Memory B cell (primary cell): ENCODE results near the gene ZSCAN2.
"Not testable (repeated sequence)": the region's sequence is repeated elsewhere in the genome, so short reads cannot be mapped to it uniquely, and the experiment has no call there.

ENCODE experiments used
- ATAC-seq: fragments of 150-1000 bp; cut with Tn5 transposase; 2 replicates; pipeline ENCODE4 v1.10.0; 2021; ENCODE audit warnings: low read depth, mild to moderate bottlenecking, moderate library complexity
- DNase-seq, 2 donors: peaks; one replicate each; pipeline ENCODE4 v3.0.0; 2022; ENCODE audit warnings: low spot score in 2 of 2
- H3K27ac Mint-ChIP-seq: one replicate; pipeline ENCODE4 v1.8.0; 2022; ENCODE audit warnings: mild to moderate bottlenecking, moderate library complexity, mixed read lengths
- H3K27me3 Mint-ChIP-seq: one replicate; pipeline ENCODE4 v1.8.0; 2022; ENCODE audit warnings: mixed read lengths
- H3K36me3 Mint-ChIP-seq: one replicate; pipeline ENCODE4 v1.8.0; 2022; ENCODE audit warnings: mild to moderate bottlenecking, mixed read lengths
- H3K4me1 Mint-ChIP-seq: one replicate; pipeline ENCODE4 v1.8.0; 2022; ENCODE audit warnings: mixed read lengths
- H3K4me3 Mint-ChIP-seq: one replicate; pipeline ENCODE4 v1.8.0; 2022; ENCODE audit warnings: mild to moderate bottlenecking, moderate library complexity, mixed read lengths
- H3K9me3 Mint-ChIP-seq: one replicate; pipeline ENCODE4 v1.8.0; 2022; ENCODE audit warnings: mixed read lengths

Gene ZSCAN2

DNA sequence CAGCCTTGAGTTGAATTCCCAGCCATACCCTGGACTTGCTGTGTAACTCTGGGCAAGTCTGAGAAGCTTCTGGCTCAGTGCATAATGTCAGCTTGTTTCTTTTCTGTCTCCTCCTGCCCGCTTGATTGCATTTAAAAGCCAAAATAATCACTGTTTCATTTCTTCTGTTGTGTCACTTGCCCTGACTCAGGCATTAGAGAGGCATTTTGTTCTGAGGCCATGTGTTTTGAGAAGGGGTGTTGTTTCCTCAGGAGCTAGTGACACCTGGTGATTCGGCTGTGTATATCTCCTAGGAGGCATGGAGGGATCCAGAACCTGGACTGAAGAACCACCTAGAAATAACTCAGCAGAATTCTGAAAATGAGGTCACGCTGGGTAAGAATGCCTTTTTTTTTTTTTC, 37.3 kb downstream of the ZSCAN2 start:
- H3K4me1 Mint-ChIP-seq: peaks cover 18% of the 10 kb centered on the region
- DNase-seq (no peak), ATAC-seq (no peak)
- H3K27me3 Mint-ChIP-seq: no peaks in the 10 kb centered on the region
- H3K9me3 Mint-ChIP-seq: no peaks in the 10 kb centered on the region
- H3K27ac Mint-ChIP-seq: peak overlapping the region; percentile 35
- peaks cover 18% of the 10 kb centered on the region for H3K36me3 Mint-ChIP-seq
- no peak overlapping the region for H3K4me3 Mint-ChIP-seq

DNA sequence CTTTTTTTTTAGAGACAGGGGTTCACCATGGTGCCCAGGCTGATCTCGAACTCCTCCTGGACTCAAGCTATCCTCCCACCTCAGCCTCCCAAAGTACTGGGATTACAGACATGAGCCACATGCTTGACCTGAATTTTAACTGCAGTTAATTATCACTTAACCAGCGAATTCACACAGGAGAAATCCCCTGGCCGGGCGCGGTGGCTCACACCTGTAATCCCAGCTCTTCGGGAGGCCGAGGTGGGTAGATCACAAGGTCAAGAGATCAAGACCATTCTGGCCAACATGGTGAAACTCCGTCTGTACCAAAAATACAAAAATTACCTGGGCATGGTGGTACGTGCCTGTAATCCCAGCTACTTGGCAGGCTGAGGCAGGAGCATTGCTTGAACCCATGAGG, 41.1 kb downstream of the ZSCAN2 start:
- H3K9me3 Mint-ChIP-seq, H3K27ac Mint-ChIP-seq, H3K27me3 Mint-ChIP-seq, H3K4me3 Mint-ChIP-seq, H3K4me1 Mint-ChIP-seq, DNase-seq, ATAC-seq: not testable (repeated sequence)
- peaks cover 32% of the 10 kb centered on the region for H3K36me3 Mint-ChIP-seq

DNA sequence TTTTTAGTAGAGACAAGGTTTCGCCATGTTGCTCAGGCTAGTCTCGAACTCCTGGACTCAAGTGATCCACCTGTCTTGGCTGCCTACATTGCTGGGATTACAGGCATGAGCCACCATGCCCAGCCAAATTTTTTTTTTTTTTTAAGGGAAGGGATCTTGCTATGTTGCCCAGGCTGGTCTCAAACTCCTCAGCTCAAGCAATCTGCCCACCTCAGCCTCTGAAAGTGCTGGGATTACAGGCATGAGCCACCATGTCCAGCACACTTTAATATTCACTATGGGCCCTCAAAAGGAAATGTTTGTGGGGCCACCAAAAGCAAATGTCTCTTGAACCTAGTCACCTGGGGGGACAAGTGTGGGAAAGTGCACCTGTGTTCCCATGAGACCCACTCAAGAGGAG, 41.8 kb downstream of the ZSCAN2 start:
- H3K27ac Mint-ChIP-seq, DNase-seq, H3K4me3 Mint-ChIP-seq, ATAC-seq, H3K27me3 Mint-ChIP-seq, H3K4me1 Mint-ChIP-seq, H3K9me3 Mint-ChIP-seq: not testable (repeated sequence)
- peaks cover 31% of the 10 kb centered on the region for H3K36me3 Mint-ChIP-seq

DNA sequence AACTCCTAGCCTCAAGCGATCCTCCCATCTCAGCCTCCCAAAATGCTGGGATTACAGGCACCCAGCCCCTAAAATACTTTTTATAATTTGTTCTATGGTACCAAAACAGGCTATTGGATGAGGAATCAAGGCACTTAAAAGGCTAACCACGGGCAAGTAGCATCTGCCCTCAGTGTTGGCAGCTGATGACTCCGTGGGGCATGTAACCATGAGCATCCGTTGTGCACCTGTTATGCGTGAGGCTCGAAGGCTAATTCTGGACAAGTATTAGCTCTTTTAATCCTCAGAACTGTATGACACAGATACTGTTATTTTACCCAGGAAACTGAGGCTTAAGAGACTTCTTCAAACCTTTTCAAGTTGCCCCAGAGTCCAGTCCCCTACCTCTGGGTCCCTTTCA, 43.0 kb downstream of the ZSCAN2 start:
- no peak for DNase-seq
- no peak overlapping the region for H3K4me3 Mint-ChIP-seq
- no peak for ATAC-seq
- no peaks in the 10 kb centered on the region for H3K9me3 Mint-ChIP-seq
- H3K4me1 Mint-ChIP-seq: peaks cover 10% of the 10 kb centered on the region
- peaks cover 36% of the 10 kb centered on the region for H3K36me3 Mint-ChIP-seq
- no peaks in the 10 kb centered on the region for H3K27me3 Mint-ChIP-seq
- no peak overlapping the region for H3K27ac Mint-ChIP-seq

DNA sequence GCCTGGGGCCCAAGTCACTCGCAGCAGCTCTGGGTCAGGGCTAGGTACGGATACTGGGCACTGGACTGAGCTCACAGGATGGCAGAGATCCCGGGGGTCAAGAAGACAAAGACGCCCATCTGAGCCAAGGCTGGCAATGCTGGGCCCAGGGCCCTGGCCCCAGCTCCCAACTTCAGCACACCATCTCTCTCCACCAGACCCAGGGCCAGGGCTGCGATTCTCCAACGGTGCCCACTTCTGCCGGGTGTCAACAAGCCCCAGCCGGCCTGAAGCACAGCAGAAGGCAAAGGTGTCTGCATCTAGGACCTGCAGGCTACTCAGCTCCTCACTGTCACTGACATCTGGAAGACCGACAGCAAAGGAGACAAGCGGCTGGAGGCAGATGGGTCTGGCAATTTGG, 44.7 kb downstream of the ZSCAN2 start:
- Mint-ChIP-seq H3K9me3 (no peaks in the 10 kb centered on the region), H3K4me1 (peaks cover 12% of the 10 kb centered on the region), H3K27me3 (no peaks in the 10 kb centered on the region), H3K27ac (no peak overlapping the region), H3K4me3 (no peak overlapping the region), H3K36me3 (peaks cover 33% of the 10 kb centered on the region)
- DNase-seq: no peak
- no peak for ATAC-seq

DNA sequence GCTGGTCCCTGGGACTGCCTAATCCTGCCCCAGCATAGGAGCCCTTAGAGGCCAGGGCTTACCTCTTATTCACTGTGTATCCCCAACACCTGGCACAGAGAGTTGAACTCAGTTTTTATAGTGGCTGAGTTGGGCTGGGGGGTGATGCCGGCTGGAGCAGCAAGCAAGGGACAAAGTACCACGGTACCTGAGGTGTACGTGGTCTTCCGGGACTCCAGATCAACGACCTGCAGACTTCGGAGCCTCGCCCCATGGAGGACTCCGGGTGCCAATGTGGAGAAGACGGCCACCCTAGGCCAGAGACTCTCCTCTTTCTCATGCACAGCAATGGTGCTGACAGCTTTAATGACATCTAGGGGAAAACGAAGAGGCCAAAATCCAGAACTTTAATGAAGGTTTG, 45.2 kb downstream of the ZSCAN2 start:
- Mint-ChIP-seq H3K9me3 (no peaks in the 10 kb centered on the region), H3K36me3 (peaks cover 31% of the 10 kb centered on the region), H3K4me1 (peaks cover 12% of the 10 kb centered on the region), H3K27me3 (no peaks in the 10 kb centered on the region), H3K4me3 (no peak overlapping the region), H3K27ac (peak overlapping the region; percentile 35)
- ATAC-seq (no peak), DNase-seq (no peak)

DNA sequence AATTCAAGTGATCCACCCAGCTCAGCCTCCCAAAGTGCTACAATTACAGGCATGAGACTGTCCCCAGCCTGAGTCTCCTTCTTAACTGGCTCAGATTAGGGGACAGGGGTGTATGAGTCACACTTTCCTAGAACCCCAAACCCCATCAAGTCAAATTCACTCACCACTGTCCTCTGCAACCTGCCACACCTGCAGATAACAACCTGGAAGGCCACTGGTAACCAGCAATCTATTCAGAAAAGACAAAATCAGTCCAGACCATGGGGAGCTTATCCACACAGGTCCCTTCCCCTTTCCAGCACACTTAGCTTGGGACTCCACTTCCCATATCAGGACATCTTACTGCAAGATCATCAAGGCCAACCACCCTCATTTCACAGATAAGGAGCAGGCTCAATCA, 46.9 kb downstream of the ZSCAN2 start:
- Mint-ChIP-seq H3K4me1 (peaks cover 21% of the 10 kb centered on the region), H3K27me3 (no peaks in the 10 kb centered on the region), H3K9me3 (no peaks in the 10 kb centered on the region), H3K27ac (peak overlapping the region; percentile 67), H3K36me3 (peaks cover 38% of the 10 kb centered on the region), H3K4me3 (no peak overlapping the region)
- DNase-seq: no peak
- ATAC-seq: no peak

DNA sequence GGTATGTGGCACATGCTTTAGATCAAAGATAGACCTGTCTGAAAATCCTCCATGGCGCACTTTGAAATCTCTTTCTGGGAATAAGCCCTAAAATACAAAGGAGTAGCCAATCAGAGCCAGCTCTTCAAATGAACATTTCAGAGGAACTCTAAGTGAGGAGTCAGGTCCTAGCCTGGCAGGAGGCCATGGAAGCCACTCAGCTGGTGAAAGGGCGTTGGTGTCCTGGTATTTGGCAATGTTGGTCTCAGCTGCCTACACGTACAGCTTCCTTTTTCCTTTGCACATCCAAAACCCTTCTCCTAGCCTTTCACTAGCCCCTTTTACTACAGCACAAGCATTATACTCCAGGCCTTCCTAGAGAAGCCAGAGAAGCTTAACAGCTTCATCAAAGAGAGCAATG, 47.7 kb downstream of the ZSCAN2 start:
- ATAC-seq (no peak), DNase-seq (no peak)

DNA sequence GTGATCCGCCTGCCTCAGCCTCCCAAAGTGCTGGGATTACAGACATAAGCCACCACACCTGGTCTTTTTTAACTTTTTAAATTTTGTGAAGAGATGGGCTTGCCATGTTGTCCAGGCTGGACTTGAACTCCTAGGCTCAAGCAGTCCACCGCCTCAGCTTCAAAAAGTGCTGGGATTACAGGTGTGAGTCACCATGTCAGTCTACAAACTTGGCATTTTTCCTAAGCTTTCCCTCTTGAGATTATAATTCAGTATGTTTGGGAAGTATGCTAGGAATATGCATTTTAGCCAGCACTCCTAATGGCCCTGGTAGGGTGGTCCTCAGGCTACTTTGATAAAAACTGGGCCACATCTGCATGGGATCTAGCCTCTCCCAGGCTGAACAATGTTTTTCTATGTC, 48.9 kb downstream of the ZSCAN2 start:
- Mint-ChIP-seq H3K27ac (no peak overlapping the region), H3K27me3 (no peaks in the 10 kb centered on the region), H3K4me3 (no peak overlapping the region), H3K4me1 (peaks cover 26% of the 10 kb centered on the region), H3K36me3 (peaks cover 31% of the 10 kb centered on the region), H3K9me3 (no peaks in the 10 kb centered on the region)
- ATAC-seq: no peak
- DNase-seq: no peak

More for the DNA sequence above, 47.7 kb downstream of the ZSCAN2 start:
- peaks cover 34% of the 10 kb centered on the region for H3K36me3 Mint-ChIP-seq
- H3K9me3 Mint-ChIP-seq: no peaks in the 10 kb centered on the region
- H3K27me3 Mint-ChIP-seq: no peaks in the 10 kb centered on the region
- peak overlapping the region; percentile 67 for H3K27ac Mint-ChIP-seq
- H3K4me1 Mint-ChIP-seq: peaks cover 18% of the 10 kb centered on the region
- H3K4me3 Mint-ChIP-seq: no peak overlapping the region

DNA sequence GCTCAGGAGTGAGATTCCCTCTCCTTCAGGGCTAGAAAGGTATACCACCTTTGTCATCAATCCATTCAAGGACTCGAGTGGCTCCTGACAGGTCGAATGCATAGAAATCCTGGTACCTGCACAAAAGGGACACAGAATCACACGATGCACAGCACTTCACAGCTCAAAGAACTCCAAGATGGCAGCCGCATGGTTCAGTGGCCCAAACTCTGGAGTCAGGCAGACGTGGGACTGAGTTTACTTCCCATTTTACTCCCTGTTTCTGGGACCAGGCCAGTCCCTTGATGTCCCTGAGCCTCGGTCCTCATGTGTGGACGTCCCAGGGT, 52.7 kb downstream of the ZSCAN2 start:
- Mint-ChIP-seq H3K27ac (peak overlapping the region; percentile 98), H3K36me3 (peaks cover 15% of the 10 kb centered on the region), H3K4me3 (peak overlapping the region; percentile 99), H3K4me1 (peaks cover 29% of the 10 kb centered on the region), H3K9me3 (no peaks in the 10 kb centered on the region), H3K27me3 (no peaks in the 10 kb centered on the region)
- ATAC-seq (no peak), DNase-seq (no peak)

DNA sequence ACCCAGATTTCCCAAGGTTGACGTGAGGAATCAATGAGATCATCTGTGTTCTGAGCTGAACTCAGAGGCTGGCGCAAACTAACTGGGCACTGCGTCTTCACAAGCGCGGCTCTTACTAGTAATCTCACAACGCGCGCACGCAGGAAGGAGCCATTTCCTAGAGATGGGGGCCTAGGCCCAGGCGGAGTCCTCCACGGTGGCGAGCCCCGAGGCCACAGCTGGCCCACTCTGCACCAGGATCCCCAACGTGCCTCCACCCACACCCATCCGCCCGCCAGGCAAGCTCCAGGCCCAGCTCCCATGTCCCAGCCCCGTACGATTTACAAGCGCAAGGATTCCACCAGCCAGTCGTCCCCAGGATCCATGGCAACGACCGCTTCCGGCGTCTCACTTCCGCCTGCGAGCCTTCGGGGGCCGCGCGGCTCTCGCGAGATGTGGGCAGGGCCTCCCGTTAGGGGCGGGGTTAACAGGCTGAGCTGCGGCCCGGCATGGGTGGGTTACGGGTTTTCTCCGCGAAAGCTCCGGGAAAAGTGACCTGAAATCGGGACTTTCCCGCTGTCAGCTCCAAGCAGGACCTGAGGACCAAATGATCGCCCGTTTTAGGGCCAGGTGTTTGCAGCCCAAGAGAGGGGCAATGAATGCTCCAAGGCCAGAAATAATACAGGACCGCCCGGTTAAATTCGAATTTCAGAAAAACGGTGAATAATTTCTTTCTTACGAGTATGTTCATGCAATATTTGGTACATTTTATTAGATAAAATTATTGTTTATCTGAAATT, 53.3 kb downstream of the ZSCAN2 start, which contains the start of gene WDR73:
WDR73 (minus strand) TSS at position 374 of the 779 bp plus-strand sequence; CDS start at position 365, 9 bp downstream.
- no peaks in the 10 kb centered on the region for H3K9me3 Mint-ChIP-seq
- H3K27ac Mint-ChIP-seq: peak within 1 kb of the TSS; percentile 98
- peaks cover 10% of the 10 kb centered on the region for H3K36me3 Mint-ChIP-seq
- peak within 1 kb of the TSS; percentile 99 for H3K4me3 Mint-ChIP-seq
- DNase-seq (peak; percentile 95 to 97), ATAC-seq (peak; percentile 75)
- no peaks in the 10 kb centered on the region for H3K27me3 Mint-ChIP-seq
- peaks cover 31% of the 10 kb centered on the region for H3K4me1 Mint-ChIP-seq

DNA sequence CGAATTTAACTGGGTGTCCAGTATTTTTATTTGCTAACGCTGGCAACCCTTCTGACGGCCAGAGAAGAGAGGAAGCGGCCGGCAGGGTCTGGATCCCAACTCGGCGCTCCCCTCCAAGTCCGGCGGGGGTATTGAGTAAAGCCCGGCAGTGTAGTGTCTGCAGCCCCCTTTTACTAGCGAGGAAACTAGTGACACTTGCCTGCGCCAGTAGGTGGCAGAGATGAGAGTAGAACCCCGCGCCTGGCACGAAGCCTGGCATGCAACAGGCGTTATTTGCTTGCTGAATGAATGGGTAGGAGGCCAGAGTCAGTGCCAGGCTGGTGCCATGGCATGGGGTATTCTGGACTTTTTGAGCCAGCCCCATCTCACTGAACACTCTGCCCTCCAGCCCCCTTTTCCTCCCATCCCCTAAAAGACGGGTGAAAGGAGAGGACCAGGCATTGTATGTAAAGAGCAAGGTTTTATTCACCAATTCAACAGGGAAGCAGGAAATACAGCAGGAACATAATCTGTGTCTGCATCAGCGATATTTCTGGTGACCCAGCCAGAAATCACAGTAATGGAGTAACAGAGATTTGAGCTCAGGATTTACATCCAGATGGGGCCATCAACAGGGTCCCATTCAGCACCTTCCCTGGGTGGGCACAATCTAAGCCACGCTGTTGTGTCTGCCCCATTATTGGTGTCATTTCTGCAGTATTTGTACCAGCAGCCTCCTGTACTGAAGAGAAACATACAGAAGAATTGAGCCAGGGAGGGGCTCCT, 54.1 kb downstream of the ZSCAN2 start:
- H3K9me3 Mint-ChIP-seq: no peaks in the 10 kb centered on the region
- DNase-seq (peak; percentile 53 to 57), ATAC-seq (peak; percentile 39)
- peak overlapping the region; percentile 98 for H3K27ac Mint-ChIP-seq
- H3K36me3 Mint-ChIP-seq: peaks cover 9% of the 10 kb centered on the region
- peak overlapping the region; percentile 99 for H3K4me3 Mint-ChIP-seq
- no peaks in the 10 kb centered on the region for H3K27me3 Mint-ChIP-seq
- peaks cover 36% of the 10 kb centered on the region for H3K4me1 Mint-ChIP-seq

DNA sequence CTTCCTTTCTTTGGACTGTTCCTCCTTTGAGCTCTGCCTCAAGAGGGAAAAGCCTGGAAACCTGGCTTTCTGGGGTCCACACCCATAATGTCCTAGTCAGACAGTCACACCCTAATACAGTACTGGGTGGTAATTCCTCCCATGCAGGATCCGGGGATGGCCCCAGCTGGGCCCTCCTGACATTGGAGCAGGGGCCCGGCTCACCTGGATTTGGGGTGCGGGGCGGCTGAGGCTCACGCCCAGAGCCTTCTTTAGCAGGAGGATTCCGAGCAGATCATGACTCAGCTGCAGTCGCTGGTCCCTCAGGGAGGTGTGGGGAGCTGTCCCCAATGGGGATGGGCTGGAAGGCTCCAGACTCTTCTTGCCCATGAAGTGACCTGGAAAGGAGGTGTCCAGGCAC, 56.2 kb downstream of the ZSCAN2 start:
- DNase-seq (no peak), ATAC-seq (no peak)
- Mint-ChIP-seq H3K4me3 (peak overlapping the region; percentile 79), H3K27me3 (no peaks in the 10 kb centered on the region), H3K4me1 (peaks cover 33% of the 10 kb centered on the region), H3K36me3 (peaks cover 5% of the 10 kb centered on the region), H3K27ac (peak overlapping the region; percentile 65), H3K9me3 (no peaks in the 10 kb centered on the region)

DNA sequence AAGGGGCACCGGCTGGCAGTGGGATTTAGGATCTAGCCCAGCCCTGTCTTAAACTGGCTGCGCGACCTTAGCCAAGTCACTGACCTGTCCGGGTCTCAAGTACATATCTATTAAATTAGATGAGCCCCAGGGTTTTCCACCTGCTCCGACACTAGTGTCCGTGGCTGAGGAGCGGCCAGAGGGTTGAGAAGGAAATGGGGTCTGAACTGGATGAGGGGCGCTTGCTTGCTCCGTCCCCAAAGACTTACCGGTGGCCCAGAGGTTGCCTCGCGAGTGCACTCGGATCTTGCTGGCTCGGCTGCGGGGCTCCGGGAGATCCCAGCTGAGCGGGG, 56.9 kb downstream of the ZSCAN2 start:
- no peak for ATAC-seq
- Mint-ChIP-seq H3K9me3 (no peaks in the 10 kb centered on the region), H3K27me3 (no peaks in the 10 kb centered on the region), H3K4me3 (peak overlapping the region; percentile 79), H3K4me1 (peaks cover 28% of the 10 kb centered on the region), H3K27ac (peak overlapping the region; percentile 65), H3K36me3 (no peaks in the 10 kb centered on the region)
- DNase-seq: no peak
